Psoas muscle (tissue), 8 donors: ENCODE data around the gene PRKCH. TPM values are rescaled to one million over a fixed set of nuclear protein-coding genes. Genes with fewer than 3 reads are reported as not detected.

Experiments used
- ATAC-seq, 4 donors: fragments of 200-7000 bp; cut with Tn5 transposase; one replicate each; pipeline ENCODE4 v1.9.1; 2020; ENCODE audit warnings: moderate library complexity in 3 of 4, mild to moderate bottlenecking in 2 of 4
- DNase-seq, 2 donors: peaks; one replicate each; pipeline ENCODE4 v3.0.0-alpha.2; 2020
- H3K27ac ChIP-seq: fragments of 200-600 bp; one replicate; pipeline ENCODE4 v1.8.0; 2022
- H3K27me3 ChIP-seq, 3 donors: fragments of 200-600 bp in 1 of 3; one replicate each; pipeline versions ENCODE4 v1.6.1 to v1.8.0; 2013 to 2022; ENCODE audit warnings: low read length in 2 of 3, mild to moderate bottlenecking in 2 of 3, moderate library complexity in 1 of 3; ENCODE audit not compliant: insufficient read depth in 3 of 3
- H3K36me3 ChIP-seq, 2 donors: fragments of 200-600 bp in 1 of 2; one replicate each; pipeline versions ENCODE4 v1.6.1 to v1.8.0; 2013 to 2022; ENCODE audit warnings: low read depth in 1 of 2, mild to moderate bottlenecking in 1 of 2, moderate library complexity in 1 of 2; ENCODE audit not compliant: insufficient read depth in 1 of 2
- H3K4me1 ChIP-seq: fragments of 200-600 bp; one replicate; pipeline ENCODE4 v1.8.0; 2022
- H3K4me3 ChIP-seq: fragments of 200-600 bp; one replicate; pipeline ENCODE4 v1.8.0; 2022; ENCODE audit warnings: mild to moderate bottlenecking
- H3K9me3 ChIP-seq: fragments of 200-600 bp; one replicate; pipeline ENCODE4 v1.8.0; 2022
- WGBS, 3 donors: extraction: QIAGEN DNeasy Blood & Tissue Kit; methylation state at CpG; one replicate each; pipeline versions ENCODE4 v1.1.6 to v1.1.7; 2013; 5-methylcytosine and 5-hydroxymethylcytosine counted together
- intact Hi-C, 2 donors: fragments of 100-400 bp; cut with DNase I; formaldehyde crosslinking; loops; one replicate each; pipeline versions ENCODE4 v1.11.0 to v1.14.2; 2022
- long read RNA-seq, 2 donors: library from polyadenylated mRNA; unstranded; transcript quantifications; one replicate each; pipeline ENCODE4 v2.0.0, GENCODE V29; 2021
- polyA plus RNA-seq, 3 donors: library from polyadenylated mRNA; stranded (reverse); fragments of 200-250 nt; gene quantifications; one replicate each; pipeline ENCODE4 v1.2.3, GENCODE V29; 2013
- total RNA-seq, 4 donors: library from RNA; stranded (reverse); fragmentation: NEBNext Ultra II Directional in 2 of 4; extraction: Animal tissue kit (Norgen Biotek cat#: 25700) in 2 of 4; gene quantifications; one replicate each; pipeline versions ENCODE4 v1.2.1 to v1.2.4, GENCODE V29; 2021 to 2023
- TF ChIP-seq, protein P1 (sequence below): fragments of 200-600 bp; IDR thresholded peaks from one replicate; pipeline ENCODE4 v1.8.0; 2022; ENCODE audit warnings: antibody characterized with exemption
- donor health status: healthy with polysubstance abuse.
- donor health status: DM: no; HTN: no; CAD: no; lungs with moderate emphysema.
- donor health status: Bipolar disorder and iron deficiency.
- donor health status: healthy.
- donor health status: DM: yes; HTN: yes; CAD: no.
- donor health status: DM: no; HTN: no; CAD: no.
- donor health status: DM: no; HTN: no; CAD: no.
- donor health status: DM: yes; HTN: yes; CAD: no.

PRKCH gene
- total RNA-seq, result 10 to 100 TPM; 11.1 to 17.9 (median 15.4) TPM
- 1 to 10 TPM; 5.9 to 6.9 (median 6.2) TPM for polyA plus RNA-seq
- long read RNA-seq, donor 1, transcript PRKCH-201 (14 exons, 3,582 nt), result major isoform, 12 of 17 reads
- long read RNA-seq, donor 1, partial matches to known transcripts, result 3 of 17 reads
- long read RNA-seq, donor 1, other reads (novel, unspliced or antisense), result 2 of 17 reads
- long read RNA-seq, donor 2, transcript PRKCH-201 (14 exons, 3,582 nt), result major isoform, 12 of 15 reads
- long read RNA-seq, donor 2, partial matches to known transcripts, result 0 of 15 reads
- long read RNA-seq, donor 2, other reads (novel, unspliced or antisense), result 3 of 15 reads

DNA sequence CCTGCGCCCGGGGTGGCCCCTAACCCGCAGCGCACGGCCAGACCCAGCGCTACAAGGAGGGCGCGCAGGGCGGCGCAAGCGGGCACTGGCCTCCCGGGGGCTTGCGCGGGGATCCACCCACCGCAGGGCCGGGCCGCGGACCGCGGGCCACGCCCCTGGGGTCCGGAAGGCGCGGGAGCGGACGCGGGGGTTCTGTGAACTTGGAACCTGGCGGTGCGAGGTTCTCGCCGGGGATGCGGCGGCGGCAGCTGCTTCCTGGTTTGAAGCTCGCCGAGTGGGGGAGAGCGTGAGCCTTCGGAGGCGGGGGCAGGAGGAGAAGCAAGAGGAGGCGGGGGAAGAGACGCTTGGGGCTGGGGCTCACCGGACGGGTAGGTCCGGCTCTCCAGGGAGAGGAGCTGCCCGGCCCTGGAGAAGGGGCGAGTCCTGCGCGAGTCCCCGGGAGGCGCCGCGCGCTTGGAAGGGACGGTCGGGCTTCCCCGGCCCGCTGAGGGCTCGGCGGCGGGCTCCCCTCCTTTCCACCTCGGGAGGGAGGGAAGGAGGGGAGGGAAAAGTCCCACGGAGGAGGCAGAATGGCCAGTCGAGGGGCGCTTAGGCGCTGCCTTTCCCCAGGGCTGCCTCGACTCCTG, at the start of gene PRKCH:
Gene PRKCH, plus strand, starts transcription at position 195 of the 626 bp plus-strand sequence. CDS start 523 bp downstream, outside the sequence.
- Histone ChIP-seq H3K4me1 (no peaks in the 10 kb centered on the region), H3K27ac (peak within 1 kb of the TSS; percentile 76), H3K36me3 (no peaks in the 10 kb centered on the region), H3K4me3 (peak within 1 kb of the TSS; percentile 83), H3K9me3 (peaks cover 7% of the 10 kb centered on the region), H3K27me3 (peaks cover 0 to 11% (median 0%) of the 10 kb centered on the region in 3 donors)
- intact Hi-C loops, result loop anchor here in 1 of 2 donors (10.0 kb wide), 1 partner anchor 123 kb away; no protein-coding TSS in a partner anchor
- TF ChIP-seq, protein P1, sequence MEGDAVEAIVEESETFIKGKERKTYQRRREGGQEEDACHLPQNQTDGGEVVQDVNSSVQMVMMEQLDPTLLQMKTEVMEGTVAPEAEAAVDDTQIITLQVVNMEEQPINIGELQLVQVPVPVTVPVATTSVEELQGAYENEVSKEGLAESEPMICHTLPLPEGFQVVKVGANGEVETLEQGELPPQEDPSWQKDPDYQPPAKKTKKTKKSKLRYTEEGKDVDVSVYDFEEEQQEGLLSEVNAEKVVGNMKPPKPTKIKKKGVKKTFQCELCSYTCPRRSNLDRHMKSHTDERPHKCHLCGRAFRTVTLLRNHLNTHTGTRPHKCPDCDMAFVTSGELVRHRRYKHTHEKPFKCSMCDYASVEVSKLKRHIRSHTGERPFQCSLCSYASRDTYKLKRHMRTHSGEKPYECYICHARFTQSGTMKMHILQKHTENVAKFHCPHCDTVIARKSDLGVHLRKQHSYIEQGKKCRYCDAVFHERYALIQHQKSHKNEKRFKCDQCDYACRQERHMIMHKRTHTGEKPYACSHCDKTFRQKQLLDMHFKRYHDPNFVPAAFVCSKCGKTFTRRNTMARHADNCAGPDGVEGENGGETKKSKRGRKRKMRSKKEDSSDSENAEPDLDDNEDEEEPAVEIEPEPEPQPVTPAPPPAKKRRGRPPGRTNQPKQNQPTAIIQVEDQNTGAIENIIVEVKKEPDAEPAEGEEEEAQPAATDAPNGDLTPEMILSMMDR, result peak; percentile 4
- WGBS, 3 donors, result 0 to 1% (median 1%) methylated on average over 36 to 66 of the region's 66 CpGs
- DNase-seq (peak; percentile 72 to 85), ATAC-seq (peak; percentile 73 to 86 (median 78))

DNA sequence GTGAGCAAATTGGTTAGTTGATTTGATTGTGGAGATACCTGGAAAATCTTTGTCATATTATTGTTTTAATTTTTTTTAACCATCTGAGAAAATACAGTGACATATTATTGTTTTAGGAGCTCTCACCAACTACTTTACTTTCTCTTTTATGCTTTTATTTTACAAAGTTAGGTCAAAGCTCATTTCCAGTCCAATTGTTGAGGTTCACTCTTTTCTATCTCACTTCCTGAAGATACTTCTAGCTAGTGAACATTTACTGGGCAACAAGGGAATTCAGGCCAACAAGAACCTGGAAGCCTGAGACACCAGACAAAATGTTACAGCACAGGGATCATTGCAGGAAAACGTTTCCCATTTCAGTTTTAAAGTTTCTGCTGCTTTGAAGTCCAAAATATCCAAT, 44.1 kb upstream of the PRKCH start:
- Histone ChIP-seq H3K4me1 (no peaks in the 10 kb centered on the region), H3K27me3 (no peaks in the 10 kb centered on the region), H3K4me3 (no peak overlapping the region), H3K27ac (no peak overlapping the region), H3K9me3 (no peaks in the 10 kb centered on the region), H3K36me3 (no peaks in the 10 kb centered on the region)
- 60 to 82% (median 67%) methylated on average over 1 of the region's 1 CpG for WGBS, 3 donors
- ATAC-seq (no peak), DNase-seq (no peak)
- intact Hi-C loops, result no loop called here
- TF ChIP-seq, protein P1, result no peak

DNA sequence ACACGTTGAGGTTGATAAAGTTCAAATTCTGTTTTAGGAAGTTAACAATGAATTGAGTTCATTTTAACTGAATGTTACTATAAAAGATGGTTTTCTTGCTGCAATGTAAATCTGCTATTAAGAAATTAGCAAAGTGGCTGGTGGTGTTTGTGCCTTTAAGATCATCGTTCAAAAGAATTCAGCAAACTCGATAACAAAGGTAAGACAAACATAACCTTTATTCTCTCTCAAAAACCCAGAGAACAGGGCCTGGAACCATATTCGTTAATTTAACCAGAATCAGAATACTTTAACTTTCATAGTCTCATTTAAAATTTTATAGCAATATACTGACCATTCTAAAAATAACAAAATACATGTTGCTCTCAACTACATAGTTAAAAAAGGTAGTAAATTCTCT, 43.6 kb upstream of the PRKCH start:
- intact Hi-C loops, result no loop called here
- no peaks in the 10 kb centered on the region for H3K36me3 ChIP-seq
- H3K4me1 ChIP-seq, result no peaks in the 10 kb centered on the region
- TF ChIP-seq, protein P1, result no peak
- H3K4me3 ChIP-seq, result no peak overlapping the region
- no peak overlapping the region for H3K27ac ChIP-seq
- ATAC-seq (no peak), DNase-seq (no peak)
- no peaks in the 10 kb centered on the region for H3K27me3 ChIP-seq
- 85 to 95% (median 88%) methylated on average over 4 of the region's 4 CpGs for WGBS, 3 donors
- H3K9me3 ChIP-seq, result no peaks in the 10 kb centered on the region

DNA sequence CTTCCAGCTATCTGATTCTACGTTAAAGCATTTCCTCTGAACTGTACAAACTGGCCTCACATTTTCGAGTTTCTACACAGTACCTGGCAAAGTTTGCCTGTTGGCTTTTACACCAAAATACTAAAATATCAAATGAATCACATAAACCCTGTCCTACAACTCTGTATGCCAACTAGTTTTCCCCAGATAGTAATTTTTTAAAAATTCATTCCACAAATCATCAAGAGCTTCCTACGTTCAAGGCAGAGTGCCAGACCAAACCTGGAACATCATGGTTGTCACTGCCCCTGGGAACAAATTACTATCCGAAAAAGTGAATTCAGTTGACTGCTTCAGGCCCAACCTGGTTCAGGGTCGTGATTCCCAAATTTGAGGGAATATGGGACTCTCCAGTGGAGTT, 42.3 kb upstream of the PRKCH start:
- no peaks in the 10 kb centered on the region for H3K27me3 ChIP-seq
- DNase-seq (no peak), ATAC-seq (no peak)
- intact Hi-C loops, result no loop called here
- H3K27ac ChIP-seq, result no peak overlapping the region
- H3K4me1 ChIP-seq, result no peaks in the 10 kb centered on the region
- H3K4me3 ChIP-seq, result peak overlapping the region; percentile 84
- 67 to 86% (median 75%) methylated on average over 5 of the region's 5 CpGs for WGBS, 3 donors
- no peaks in the 10 kb centered on the region for H3K36me3 ChIP-seq
- TF ChIP-seq, protein P1, result no peak
- H3K9me3 ChIP-seq, result no peaks in the 10 kb centered on the region
